ENCODE measurements around the gene FBXO8.

Gene FBXO8

GRCh38 chr4:174241162-174241561 lies 42.3 kb downstream of the FBXO8 start:
- DNase-seq = no peak

DNA sequence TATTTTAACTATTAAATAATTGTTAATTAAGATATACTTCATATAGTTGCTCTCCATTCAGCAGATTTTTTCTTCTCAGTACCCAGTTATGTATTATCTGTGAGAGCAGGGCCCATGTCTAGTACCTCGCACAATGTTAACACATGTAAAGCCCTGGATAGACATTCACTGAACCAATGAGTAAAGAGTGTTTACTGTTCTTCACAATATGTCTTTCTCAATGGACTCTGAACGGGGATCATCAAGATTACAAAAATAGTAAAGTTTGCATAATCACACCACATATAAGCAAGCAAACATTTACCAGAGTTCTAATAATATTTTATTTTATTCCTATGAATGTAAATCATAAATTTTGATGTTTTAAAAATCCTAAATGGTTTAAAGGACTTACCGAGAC lies 47.1 kb downstream of the FBXO8 start:
- no peak for DNase-seq

DNA sequence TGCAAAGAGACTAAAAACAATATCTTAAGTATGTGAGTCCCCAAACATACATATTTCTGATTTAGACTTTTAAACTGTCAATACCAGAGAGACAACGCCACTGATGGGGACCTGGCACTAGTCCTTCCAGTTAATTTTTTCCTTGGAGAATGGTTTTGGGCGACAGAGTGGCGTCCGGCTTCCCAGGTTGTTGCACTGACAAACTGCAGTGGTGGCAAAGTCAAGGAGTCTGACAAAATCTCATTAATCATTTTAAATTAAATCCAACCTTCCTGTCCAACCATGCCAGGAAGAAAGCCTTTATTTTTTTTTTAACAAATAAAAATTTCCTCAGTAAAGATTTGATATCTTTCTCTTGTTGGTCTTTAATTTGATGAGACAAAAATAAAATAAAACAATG lies 52.8 kb downstream of the FBXO8 start:
- DNase-seq = no peak

- DNase-seq = no peak
These were observed 53.3 kb downstream of the FBXO8 start for GRCh38 chr4:174230148-174230547.

DNA sequence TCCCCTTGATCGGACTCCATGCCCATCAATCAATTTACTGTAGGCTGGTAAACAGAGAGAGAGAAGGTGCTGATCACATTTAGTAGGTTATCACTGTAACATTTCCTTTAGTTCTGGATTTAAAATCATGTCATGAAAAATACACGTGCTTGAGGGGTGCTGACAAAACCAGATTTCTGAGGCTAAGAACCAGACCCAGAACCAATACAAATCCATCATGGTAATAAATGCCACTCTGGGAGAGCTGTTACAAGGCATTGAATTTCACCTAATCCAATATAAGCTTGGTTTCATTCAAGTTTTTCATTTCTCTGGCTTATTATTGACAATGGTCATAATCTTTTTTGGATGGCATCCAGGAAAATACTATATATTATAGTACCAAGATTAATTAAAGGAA lies 54.5 kb downstream of the FBXO8 start:
- no peak for DNase-seq

GRCh38 chr4:174225349-174226049 lies 58.0 kb downstream of the FBXO8 start:
- no peak for DNase-seq

- DNase-seq = no peak
These were observed 58.9 kb downstream of the FBXO8 start for GRCh38 chr4:174224550-174224949.

DNA sequence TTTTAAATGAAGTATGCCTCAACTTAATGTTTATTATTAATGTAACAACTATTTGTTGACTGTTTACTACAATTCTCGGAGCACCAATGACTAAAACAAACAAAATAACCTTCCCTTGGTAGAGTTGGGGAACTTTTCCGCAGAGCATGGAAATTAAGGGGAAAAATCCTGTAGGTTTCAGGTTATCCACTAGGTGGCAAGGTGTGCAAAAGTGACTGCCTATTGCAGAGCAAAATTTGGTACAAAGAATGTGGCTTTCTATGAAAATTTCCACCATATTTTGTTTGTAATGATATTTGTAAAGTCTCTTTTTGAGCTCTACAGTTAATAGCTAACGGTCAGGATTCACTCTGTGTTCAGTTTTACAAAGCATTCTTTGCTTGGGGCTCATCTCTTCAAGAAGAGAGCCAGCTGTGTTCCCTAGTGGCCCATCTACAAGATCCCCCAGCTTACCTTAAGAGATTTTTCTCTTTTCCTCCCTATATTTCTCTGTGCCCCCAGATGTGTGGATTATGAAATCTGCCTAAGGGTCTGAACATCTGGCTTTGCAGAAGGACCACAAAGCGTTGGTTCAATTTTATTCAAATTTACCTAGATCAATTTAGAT lies 61.1 kb downstream of the FBXO8 start:
- DNase-seq = peak; percentile 14

- no peak for DNase-seq
These were observed 65.2 kb downstream of the FBXO8 start for GRCh38 chr4:174218127-174218790.

DNA sequence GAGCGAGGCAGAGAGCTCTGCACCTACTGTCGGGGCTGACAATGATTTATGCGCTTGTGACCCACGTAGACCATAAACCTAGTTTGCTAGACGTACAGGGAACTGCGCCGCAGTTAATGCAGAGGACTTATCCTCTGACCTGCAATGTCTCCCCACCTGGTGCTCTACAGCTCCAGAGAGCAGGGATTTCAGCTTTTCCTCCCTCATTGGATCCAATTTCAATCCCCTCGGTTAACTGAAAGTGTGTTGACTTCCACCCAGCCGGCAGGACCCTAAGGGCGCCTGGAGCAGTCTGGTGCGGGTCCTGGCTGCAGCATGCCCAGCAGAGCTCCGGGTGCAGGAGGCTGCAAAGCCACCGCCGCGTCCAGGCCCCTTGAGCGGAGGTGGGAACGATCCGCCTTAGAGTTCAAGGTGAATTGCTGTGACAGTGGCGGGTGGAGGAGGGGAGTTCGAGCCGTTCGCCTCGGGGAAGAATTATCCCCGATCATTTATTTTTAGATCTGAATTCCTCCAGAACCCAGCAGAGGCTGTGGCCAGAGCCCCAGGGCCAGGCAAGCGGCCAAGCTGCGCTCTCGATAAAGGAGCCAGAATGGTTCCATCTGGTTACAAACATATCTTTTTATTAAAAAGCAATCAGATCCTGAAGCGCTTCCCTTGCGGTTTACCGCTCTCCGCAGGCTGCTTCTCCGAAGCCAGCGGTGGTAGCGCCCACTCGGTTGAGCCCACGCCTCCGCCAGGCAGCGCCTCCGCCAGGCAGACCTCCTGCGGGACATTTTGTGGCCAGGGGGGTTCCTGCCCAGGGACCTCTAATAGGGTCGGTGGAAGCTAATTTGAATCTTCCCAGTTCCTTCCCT lies 66.0 kb downstream of the FBXO8 start:
- DNase-seq = no peak

GRCh38 chr4:174216799-174217272 lies 66.6 kb downstream of the FBXO8 start:
- DNase-seq = no peak

- no peak for DNase-seq
These were observed 67.3 kb downstream of the FBXO8 start for GRCh38 chr4:174215961-174216680.

DNA sequence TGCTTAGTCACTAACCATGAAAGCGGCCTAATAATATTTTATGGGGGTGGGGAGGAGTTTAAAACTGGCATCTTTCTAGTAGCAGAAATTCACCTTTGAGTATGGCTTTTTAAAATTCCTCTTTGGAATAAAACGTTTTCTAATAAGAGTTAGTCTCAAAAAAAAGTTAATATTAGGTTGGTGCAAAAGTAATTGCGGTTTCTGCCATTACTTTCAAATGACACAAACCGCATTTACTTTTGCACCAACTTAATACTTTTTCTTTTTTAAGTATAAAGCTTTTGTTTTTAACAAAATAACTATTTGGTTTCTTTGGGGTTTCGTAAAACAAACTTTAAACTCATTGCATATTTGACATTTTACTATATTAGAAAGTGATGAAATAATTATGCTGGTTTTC lies 68.4 kb downstream of the FBXO8 start:
- no peak for DNase-seq

DNA sequence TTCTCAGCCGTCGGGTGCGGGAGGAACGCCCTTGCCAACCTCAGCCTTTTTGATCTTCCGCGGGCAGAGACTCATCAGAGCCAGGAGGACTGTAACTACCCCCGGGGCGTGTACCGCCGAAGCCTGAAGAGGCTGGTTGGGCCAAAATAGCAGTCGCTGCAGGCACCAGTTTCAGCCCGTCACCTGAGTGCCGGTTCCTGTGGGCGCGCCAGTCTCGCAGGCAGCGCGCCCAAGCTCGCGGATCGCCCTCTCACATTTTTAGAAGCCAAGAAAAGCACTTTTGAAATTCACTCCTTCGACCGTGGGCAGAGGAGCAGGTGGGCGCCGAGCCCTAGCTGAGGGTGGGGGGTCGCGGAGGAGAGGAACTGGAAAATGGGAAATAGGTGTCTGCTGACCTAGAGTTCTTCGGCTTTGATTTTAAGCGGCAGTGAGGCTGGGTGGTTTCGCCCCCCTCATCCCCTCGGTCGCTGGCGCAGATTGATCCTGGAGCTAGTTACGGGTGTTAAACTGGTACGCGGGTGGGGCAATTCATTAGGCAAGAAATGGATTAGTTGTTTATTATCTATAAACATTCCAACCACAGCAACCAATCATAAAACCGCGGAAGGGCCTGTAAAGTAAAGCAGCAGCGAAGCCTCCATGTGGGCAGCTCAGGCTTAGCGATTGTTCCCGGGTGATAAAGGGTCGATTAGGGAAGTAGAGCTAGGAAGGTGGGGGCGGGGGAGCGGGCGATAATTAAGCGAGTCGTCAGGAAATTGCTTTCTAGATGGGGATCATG lies 69.2 kb downstream of the FBXO8 start:
- no peak for DNase-seq

- DNase-seq = no peak
These were observed 69.8 kb downstream of the FBXO8 start for GRCh38 chr4:174213731-174214100.

DNA sequence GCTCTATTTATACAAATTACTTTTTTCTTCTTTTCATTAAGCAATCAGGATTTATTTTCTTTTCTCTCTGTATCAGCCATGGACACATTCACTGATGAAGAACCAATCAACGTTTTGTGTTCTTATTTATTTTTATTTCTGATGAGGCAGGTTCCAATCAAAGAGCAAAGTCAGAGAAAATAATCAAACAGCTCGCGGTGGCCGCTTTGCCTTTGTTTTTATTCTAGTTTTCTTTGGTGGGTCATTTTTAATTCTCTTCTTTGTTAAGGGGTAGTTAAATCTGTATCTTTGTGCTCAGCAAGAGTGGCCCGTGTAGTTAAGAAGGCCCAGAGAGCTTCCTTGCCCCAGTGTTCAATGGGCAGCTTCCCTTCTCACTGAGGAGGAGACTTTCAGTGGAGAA lies 71.4 kb downstream of the FBXO8 start:
- DNase-seq = no peak

DNA sequence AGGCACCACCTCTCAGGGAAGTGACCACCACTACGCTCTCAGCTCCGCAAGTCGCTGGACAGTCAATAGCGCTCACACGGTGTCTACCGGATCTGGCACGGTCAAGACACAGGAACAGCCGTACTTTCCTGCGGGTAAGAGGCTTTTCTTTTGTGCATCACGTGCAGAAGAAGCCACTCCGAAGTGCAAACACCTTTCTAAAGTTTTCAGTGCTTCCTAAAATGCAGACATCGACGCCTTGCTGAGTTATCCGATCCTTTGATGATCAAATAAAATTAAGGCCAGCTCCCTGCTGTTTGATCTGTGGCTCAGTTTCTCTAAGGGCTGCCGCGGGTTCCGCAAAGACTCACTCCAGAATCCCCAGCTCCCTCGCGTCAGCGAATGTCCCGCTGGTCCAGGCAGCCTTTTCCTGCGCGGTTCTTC lies 71.8 kb downstream of the FBXO8 start:
- no peak for DNase-seq

GRCh38 chr4:174210952-174211490 lies 72.4 kb downstream of the FBXO8 start:
- DNase-seq = no peak

- DNase-seq = no peak
These were observed 73.1 kb downstream of the FBXO8 start for GRCh38 chr4:174210354-174210753.

GRCh38 chr4:174209341-174209740 lies 74.1 kb downstream of the FBXO8 start:
- DNase-seq = no peak

DNA sequence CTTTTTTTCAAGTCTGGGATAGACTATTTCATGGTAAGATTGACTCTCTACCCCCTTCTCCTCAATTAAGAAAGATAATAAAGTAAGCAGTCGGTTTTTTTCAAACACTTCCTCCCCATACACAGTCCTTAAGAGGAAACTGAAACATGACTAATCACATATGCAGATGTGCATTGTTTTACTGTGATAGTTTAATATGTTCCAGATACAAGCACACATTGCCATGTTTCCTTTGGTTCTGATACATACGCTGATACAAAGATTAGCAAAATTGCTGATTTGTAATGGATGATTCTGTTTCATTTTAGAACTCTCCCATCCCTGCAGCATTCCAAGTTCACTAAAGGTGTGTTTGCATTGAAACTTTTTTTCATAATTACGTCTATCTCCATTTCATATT lies 76.1 kb downstream of the FBXO8 start:
- no peak for DNase-seq

Data from NCI-H1694 (cell line).